Cardiac muscle cell (in vitro differentiated cells and primary cell): Measurements from ENCODE around the gene PACSIN2. TPM values are rescaled to one million over a fixed set of nuclear protein-coding genes. Genes with fewer than 3 reads are reported as not detected.
A peak's percentile ranks its signal among the peaks of the same experiment; 100 is the strongest.
"Not testable (repeated sequence)": the region's sequence is repeated elsewhere in the genome, so short reads cannot be mapped to it uniquely, and the experiment has no call there.

Experiments
- DNase-seq, 2 donors: peaks; one replicate each; pipeline versions ENCODE4 v3.0.0 to v3.0.0-alpha.2; 2010 to 2017; ENCODE audit warnings: low read depth in 1 of 2, low spot score in 1 of 2
- H3K27ac ChIP-seq: fragments of 200-600 bp; sonication (generic); 2 replicates; pipeline ENCODE4 v1.5.1; 2016
- H3K27me3 ChIP-seq: fragments of 200-600 bp; sonication (generic); 2 replicates; pipeline ENCODE4 v1.6.0; 2016; ENCODE audit warnings: control low read depth
- H3K36me3 ChIP-seq: fragments of 200-600 bp; sonication (generic); 2 replicates; pipeline ENCODE4 v1.5.1; 2016; ENCODE audit warnings: control low read depth
- H3K4me1 ChIP-seq: fragments of 200-600 bp; sonication (generic); 2 replicates; pipeline ENCODE4 v1.8.1; 2017; ENCODE audit warnings: low read depth, mild to moderate bottlenecking, mixed run types
- H3K4me3 ChIP-seq: fragments of 200-600 bp; sonication (generic); 2 replicates; pipeline ENCODE4 v1.5.1; 2016; ENCODE audit warnings: mild to moderate bottlenecking
- H3K9me3 ChIP-seq: fragments of 200-600 bp; sonication (generic); 2 replicates; pipeline ENCODE4 v1.5.1; 2017; ENCODE audit warnings: low read depth, mild to moderate bottlenecking, control low read depth
- CTCF ChIP-seq: IDR thresholded peaks from 2 replicates; pipeline ENCODE4 v1.5.1; 2012; ENCODE audit warnings: low read depth, mild to moderate bottlenecking, low read length
- polyA plus RNA-seq: library from polyadenylated mRNA; unstranded; fragments of >200 nt; fragmentation: Nextera tagmentation; extraction: Ambion mirVana; gene quantifications from 2 replicates; pipeline ENCODE4 v1.2.1, GENCODE V29; 2016
- total RNA-seq: library from RNA; depleted of rRNA; stranded (reverse); fragments of >200 nt; gene quantifications from 2 replicates; pipeline ENCODE4 v1.2.3, GENCODE V29; 2016

Gene PACSIN2
- total and polyA plus RNA-seq, 2 experiments from 2014 or later, result 67.7 to 70.5 TPM

DNA sequence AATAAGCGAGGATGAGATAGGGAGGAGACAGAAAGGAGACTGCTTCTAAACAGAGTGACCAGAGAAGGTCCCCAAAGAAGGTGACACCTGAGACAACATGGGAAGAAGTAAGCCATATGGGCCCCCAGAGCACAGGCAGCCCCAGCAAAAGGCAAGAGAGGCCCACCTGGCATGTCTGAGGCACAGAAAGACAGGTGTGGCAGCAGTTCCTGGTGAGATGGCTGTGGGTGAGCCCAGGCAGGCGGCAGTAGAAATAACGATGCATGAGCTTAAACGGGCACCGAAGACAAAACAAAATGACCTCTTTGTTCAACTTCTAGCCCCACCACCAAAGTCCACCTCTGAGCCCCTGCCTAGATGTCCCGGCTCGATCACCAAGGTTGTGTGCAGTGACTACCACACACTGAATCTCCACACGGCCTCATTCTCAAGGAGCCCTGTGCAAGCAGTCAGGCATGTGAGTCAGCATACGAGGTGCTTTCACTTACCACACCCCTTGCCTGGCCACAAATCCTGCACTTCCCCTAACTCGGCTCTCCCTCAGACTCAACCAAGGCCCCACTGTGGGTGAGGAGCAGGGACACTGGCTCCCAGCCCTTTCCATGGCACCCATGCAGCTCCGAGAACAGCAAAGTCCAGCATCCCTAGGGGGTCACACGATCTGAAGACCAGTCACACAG lies 77.6 kb downstream of the PACSIN2 start:
- DNase-seq, result peak in 1 of 2 donors; percentile 62
- Histone ChIP-seq H3K9me3 (no peaks in the 10 kb centered on the region), H3K4me1 (peaks cover 25% of the 10 kb centered on the region), H3K27me3 (no peaks in the 10 kb centered on the region), H3K4me3 (no peak overlapping the region), H3K27ac (no peak overlapping the region), H3K36me3 (no peaks in the 10 kb centered on the region)
- no peak for TF ChIP-seq CTCF

- DNase-seq, H3K36me3 ChIP-seq, H3K27ac ChIP-seq, H3K4me3 ChIP-seq, H3K27me3 ChIP-seq, H3K9me3 ChIP-seq: not testable (repeated sequence)
- H3K4me1 ChIP-seq, result peaks cover 25% of the 10 kb centered on the region
Measured at GRCh38 chr22:42936680-42937079, 78.3 kb downstream of the PACSIN2 start.

DNA sequence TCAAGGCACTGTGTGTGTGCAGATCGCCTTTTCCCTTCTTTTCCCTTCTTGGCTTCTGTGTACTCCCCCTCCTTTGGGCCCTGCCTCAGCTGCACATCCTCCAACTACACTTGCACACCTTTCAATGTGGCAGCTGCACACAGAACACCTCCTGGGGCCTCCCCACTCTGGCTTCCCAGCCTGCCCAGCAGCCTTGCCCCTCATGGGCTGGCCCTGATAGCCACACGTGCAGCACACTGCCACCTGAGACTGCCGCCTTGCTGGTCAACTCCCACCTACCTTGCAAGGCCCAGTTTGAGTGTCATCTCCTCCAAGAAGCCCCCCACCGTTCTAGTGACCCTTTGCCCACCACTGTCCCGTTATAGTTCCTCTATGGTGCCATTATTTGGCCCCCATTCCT lies 80.6 kb downstream of the PACSIN2 start:
- Histone ChIP-seq H3K4me3 (no peak overlapping the region), H3K27me3 (no peaks in the 10 kb centered on the region), H3K9me3 (no peaks in the 10 kb centered on the region), H3K4me1 (peaks cover 18% of the 10 kb centered on the region), H3K27ac (peak overlapping the region; percentile 55), H3K36me3 (no peaks in the 10 kb centered on the region)
- DNase-seq, result no peak
- TF ChIP-seq CTCF, result no peak

- DNase-seq, result peak in 1 of 2 donors; percentile 93
- H3K36me3 ChIP-seq, result no peaks in the 10 kb centered on the region
- no peaks in the 10 kb centered on the region for H3K9me3 ChIP-seq
- peaks cover 18% of the 10 kb centered on the region for H3K4me1 ChIP-seq
- no peaks in the 10 kb centered on the region for H3K27me3 ChIP-seq
- no peak overlapping the region for H3K4me3 ChIP-seq
- TF ChIP-seq CTCF, result no peak
- H3K27ac ChIP-seq, result peak overlapping the region; percentile 55
Measured at GRCh38 chr22:42933485-42934091, 81.4 kb downstream of the PACSIN2 start.

GRCh38 chr22:42932857-42933484 lies 82.0 kb downstream of the PACSIN2 start:
- TF ChIP-seq CTCF, result no peak
- H3K4me1 ChIP-seq, result peaks cover 18% of the 10 kb centered on the region

DNA sequence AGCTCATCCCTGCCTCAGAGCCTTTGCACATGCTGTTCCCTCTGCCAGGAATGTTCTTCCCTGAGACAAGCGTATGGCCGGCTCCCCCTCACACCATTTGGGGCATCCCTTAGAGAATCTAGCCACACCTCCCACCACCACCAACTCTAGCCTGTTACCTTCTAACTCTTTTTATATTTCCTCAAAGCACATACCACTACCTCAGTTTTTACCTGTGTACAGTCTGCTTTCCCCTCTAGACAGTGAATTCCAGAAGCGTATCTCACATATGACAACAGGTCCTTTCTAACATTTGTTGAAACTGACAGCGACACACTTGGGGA lies 82.8 kb downstream of the PACSIN2 start:
- H3K27ac ChIP-seq, result no peak overlapping the region

More at GRCh38 chr22:42932857-42933484, 82.0 kb downstream of the PACSIN2 start:
- H3K4me3 ChIP-seq, result no peak overlapping the region
- no peaks in the 10 kb centered on the region for H3K9me3 ChIP-seq
- H3K36me3 ChIP-seq, result no peaks in the 10 kb centered on the region
- no peak for DNase-seq
- H3K27me3 ChIP-seq, result no peaks in the 10 kb centered on the region
- H3K27ac ChIP-seq, result no peak overlapping the region

More for the DNA sequence above, 82.8 kb downstream of the PACSIN2 start:
- DNase-seq, result no peak
- Histone ChIP-seq H3K4me1 (peaks cover 18% of the 10 kb centered on the region), H3K4me3 (no peak overlapping the region), H3K36me3 (no peaks in the 10 kb centered on the region), H3K27me3 (no peaks in the 10 kb centered on the region), H3K9me3 (no peaks in the 10 kb centered on the region)
- TF ChIP-seq CTCF, result no peak
